ENCODE results near the gene SLC6A13. TPM values are rescaled to one million over a fixed set of nuclear protein-coding genes. Genes with fewer than 3 reads are reported as not detected.

The SLC6A13 gene
- polyA plus RNA-seq, 1 experiment: not detected

DNA sequence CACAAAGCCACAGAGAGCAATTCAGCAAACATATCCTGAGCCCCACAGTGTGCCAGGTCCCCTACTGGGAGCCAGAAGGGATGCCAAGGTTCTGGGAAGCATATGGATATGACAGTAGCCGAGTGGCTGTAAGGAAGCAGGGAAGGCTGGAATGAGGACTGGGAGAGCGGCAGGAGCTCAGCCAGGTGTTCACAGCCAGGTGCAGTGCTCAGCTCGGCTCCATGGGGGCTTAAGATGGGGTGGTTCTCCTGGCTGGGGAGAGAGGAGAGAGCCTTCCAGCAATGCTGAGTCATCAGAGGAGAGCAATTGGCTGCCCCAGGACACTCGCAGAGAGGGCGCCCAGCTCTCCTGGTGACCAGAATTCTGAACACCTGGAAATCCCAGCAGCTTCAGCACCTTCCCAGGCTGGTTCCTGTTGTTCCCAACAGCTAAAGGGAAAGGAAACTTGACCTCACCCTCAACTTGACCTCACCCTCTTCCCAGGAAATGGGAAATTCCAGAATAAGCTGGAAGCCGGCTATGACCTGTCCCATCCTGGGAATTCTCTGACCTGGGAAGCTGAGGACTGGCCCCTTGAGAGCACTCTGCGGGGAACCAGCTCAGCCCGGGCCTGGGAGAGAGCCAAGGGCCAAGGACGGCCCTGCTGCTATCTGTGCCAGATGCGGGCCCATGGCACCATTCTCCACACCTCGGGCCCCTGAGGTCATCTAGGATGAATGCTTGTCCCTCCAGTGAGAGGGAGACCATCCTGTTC, 83.3 kb downstream of the SLC6A13 start:
- no peak for DNase-seq (ENCODE audit: low read depth)
- Histone ChIP-seq H3K27me3 (ENCODE audit: control insufficient read depth, insufficient read depth, low read length) (no peaks in the 10 kb centered on the region), H3K36me3 (ENCODE audit: control insufficient read depth, insufficient read depth, low read length) (no peaks in the 10 kb centered on the region), H3K4me3 (ENCODE audit: low read depth, low read length) (no peak overlapping the region)
- CTCF ChIA-PET: interaction anchor here (2.5 kb wide), 1 partner anchor 10 kb away, joined by 13 read pairs; no protein-coding TSS in a partner anchor
- TF ChIP-seq, protein P1, sequence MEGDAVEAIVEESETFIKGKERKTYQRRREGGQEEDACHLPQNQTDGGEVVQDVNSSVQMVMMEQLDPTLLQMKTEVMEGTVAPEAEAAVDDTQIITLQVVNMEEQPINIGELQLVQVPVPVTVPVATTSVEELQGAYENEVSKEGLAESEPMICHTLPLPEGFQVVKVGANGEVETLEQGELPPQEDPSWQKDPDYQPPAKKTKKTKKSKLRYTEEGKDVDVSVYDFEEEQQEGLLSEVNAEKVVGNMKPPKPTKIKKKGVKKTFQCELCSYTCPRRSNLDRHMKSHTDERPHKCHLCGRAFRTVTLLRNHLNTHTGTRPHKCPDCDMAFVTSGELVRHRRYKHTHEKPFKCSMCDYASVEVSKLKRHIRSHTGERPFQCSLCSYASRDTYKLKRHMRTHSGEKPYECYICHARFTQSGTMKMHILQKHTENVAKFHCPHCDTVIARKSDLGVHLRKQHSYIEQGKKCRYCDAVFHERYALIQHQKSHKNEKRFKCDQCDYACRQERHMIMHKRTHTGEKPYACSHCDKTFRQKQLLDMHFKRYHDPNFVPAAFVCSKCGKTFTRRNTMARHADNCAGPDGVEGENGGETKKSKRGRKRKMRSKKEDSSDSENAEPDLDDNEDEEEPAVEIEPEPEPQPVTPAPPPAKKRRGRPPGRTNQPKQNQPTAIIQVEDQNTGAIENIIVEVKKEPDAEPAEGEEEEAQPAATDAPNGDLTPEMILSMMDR (IDR thresholded peaks at IDR 0.05; ENCODE audit: insufficient read depth, low read depth, low read length): no peak
- POLR2A ChIA-PET: no interaction called here

DNA sequence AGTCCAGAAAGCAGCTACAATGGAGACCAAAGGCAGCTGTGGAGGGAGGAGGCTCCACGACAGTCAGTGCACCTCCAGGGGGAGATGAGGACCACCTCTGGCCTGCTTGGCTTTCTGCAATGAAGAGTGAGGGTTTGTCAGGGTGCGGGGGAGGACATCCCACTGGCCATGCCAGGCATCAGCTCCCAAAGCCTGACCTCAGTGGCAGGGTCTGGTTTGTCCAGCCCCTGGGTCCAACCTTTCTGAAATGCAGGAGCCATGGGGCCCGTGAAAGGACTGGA, 83.9 kb downstream of the SLC6A13 start:
- no peak for DNase-seq (ENCODE audit: low read depth)
- Histone ChIP-seq H3K27me3 (ENCODE audit: control insufficient read depth, insufficient read depth, low read length) (no peaks in the 10 kb centered on the region), H3K36me3 (ENCODE audit: control insufficient read depth, insufficient read depth, low read length) (no peaks in the 10 kb centered on the region), H3K4me3 (ENCODE audit: low read depth, low read length) (no peak overlapping the region)
- POLR2A ChIA-PET: no interaction called here
- TF ChIP-seq, protein P1 (IDR thresholded peaks at IDR 0.05; ENCODE audit: insufficient read depth, low read depth, low read length): no peak
- CTCF ChIA-PET: interaction anchor here (2.5 kb wide), 1 partner anchor 11 kb away, joined by 13 read pairs; no protein-coding TSS in a partner anchor

DNA sequence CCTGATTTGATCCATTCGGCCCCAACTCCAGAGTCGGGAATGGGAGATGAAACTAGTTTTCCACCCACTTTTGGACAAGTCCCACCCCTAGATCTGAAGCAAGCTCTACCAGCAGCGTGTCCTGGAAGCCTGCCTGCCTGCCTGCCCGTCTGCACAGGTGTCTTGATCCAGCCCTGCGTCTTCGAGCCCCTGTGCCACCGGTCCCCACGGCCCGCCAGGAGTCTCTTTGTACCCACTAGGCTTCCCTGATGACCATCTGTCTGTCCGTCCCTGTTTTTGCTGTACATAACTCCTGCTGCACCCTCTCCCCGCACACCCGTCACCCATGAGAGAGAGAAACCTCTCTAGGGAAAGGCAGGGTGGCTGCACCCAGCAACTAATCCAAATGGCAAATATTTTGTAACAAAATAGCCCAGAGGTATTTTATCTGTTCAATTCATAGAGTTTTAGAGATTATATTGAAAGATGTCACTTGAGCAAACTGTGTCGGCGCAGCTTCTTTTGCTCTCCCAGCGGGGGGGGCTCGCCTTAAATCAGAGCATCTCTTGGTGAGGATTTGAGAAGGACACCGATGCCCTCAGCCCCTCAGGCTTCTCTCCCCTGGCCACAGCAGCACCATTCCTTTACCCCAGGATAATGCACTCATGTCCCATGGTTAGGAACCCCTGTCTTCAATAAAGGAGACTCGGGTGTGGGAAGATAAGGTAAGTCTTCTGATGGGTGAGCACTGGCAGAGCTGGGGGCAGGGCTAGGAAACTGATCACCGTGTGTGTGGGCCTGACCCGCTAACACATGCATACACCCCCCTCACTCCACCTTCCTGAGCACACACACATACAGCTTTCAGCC, 84.4 kb downstream of the SLC6A13 start:
- DNase-seq (ENCODE audit: low read depth): no peak
- Histone ChIP-seq H3K36me3 (ENCODE audit: control insufficient read depth, insufficient read depth, low read length) (no peaks in the 10 kb centered on the region), H3K4me3 (ENCODE audit: low read depth, low read length) (no peak overlapping the region), H3K27me3 (ENCODE audit: control insufficient read depth, insufficient read depth, low read length) (peaks cover 3% of the 10 kb centered on the region; the same call in 1 of the 2 replicates)
- CTCF ChIA-PET: interaction anchor here (2.5 kb wide), 1 partner anchor 11 kb away, joined by 13 read pairs; no protein-coding TSS in a partner anchor
- TF ChIP-seq, protein P1 (IDR thresholded peaks at IDR 0.05; ENCODE audit: insufficient read depth, low read depth, low read length): no peak
- POLR2A ChIA-PET: no interaction called here

DNA sequence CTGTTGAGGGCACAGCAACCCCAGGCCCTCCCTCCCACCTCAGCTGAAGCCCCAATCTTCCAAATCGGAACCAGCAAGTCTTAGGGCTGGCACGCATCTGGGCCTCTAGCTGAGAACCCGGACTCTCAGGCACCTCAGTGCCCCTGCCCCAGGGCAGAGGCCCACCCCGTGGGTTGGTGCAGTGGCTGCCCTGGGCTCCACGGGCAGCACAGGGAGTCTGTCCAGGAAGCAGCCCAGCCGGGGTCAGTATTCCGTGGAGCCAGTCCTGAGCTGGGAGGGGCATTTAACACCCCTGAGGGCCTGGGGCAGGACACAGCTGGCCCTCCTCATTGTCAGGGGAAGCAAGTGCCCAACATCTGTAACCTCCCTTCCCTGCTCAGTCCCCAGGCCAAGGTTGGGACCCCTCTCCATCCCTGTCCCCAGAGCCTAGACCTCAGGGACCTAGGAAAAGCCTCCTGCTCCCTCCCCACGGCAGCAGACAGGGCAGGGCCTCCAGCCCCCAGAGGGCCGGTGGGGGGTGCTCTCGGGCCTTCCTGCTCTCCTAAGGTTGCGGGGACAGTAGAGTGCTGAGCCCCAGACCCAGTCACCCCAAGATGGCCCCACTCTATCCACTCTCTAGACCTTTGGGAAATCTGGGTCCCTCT, 85.2 kb downstream of the SLC6A13 start:
- POLR2A ChIA-PET: no interaction called here
- TF ChIP-seq, protein P1 (IDR thresholded peaks at IDR 0.05; ENCODE audit: insufficient read depth, low read depth, low read length): no peak
- CTCF ChIA-PET: interaction anchor here (1.1 to 2.5 kb wide), 2 partner anchors 11 to 12 kb away, joined by 3 to 13 read pairs; no protein-coding TSS in a partner anchor
- no peak for DNase-seq (ENCODE audit: low read depth)
- peaks cover 3% of the 10 kb centered on the region; the same call in 1 of the 2 replicates for H3K27me3 ChIP-seq (ENCODE audit: control insufficient read depth, insufficient read depth, low read length)
- H3K36me3 ChIP-seq (ENCODE audit: control insufficient read depth, insufficient read depth, low read length): no peaks in the 10 kb centered on the region
- H3K4me3 ChIP-seq (ENCODE audit: low read depth, low read length): no peak overlapping the region

Data from BJ (cell line).